Endothelial cell of umbilical vein (primary cell): ENCODE measurements around the gene TMEM11. TPM values are rescaled to one million over a fixed set of nuclear protein-coding genes. Genes with fewer than 3 reads are reported as not detected.

ENCODE experiments used
- BruUV-seq: library from RNA; stranded (reverse); fragments of 400-500 nt; replicated peaks from 2 replicates; lab custom pipeline; 2021; lab: Mats Ljungman, UMichigan
- CTCF ChIA-PET: fragments of 300-600, 350-600 bp; sonication (Branson Sonifier 250); formaldehyde crosslinking; loops from one replicate; lab custom pipeline; 2021; ENCODE audit warnings: antibody characterized with exemption, inconsistent platforms; lab: Charles Lee
- POLR2A ChIA-PET: fragments of 300-600, 350-600 bp; sonication (Branson Sonifier 250); formaldehyde crosslinking; loops from one replicate; lab custom pipeline; 2021; ENCODE audit warnings: antibody characterized with exemption, inconsistent platforms; lab: Charles Lee
- DNase-seq: peaks from one replicate; pipeline ENCODE4 v3.0.0-alpha.2; 2011; ENCODE audit warnings: low read depth, low spot score
- FAIRE-seq: peaks from 2 replicates; lab custom pipeline; 2011; peaks lifted over from hg19 to GRCh38; lab: Jason Lieb, UNC
- H2AFZ ChIP-seq: 2 replicates; pipeline ENCODE4 v1.6.0; 2012; ENCODE audit warnings: low read depth, low read length, control low read depth, inconsistent platforms
- H3K27ac ChIP-seq: 2 replicates; pipeline ENCODE4 v1.5.1; 2011; ENCODE audit warnings: low read depth, mild to moderate bottlenecking, control low read depth, low read length, moderate library complexity; ENCODE audit not compliant: insufficient read depth
- H3K27me3 ChIP-seq, 2 experiments: 2 replicates each; pipeline versions ENCODE4 v1.6.0 to v1.6.1; 2011; ENCODE audit warnings: low read length in 2 of 2, mixed read lengths in 1 of 2; ENCODE audit not compliant: control insufficient read depth in 2 of 2, insufficient read depth in 2 of 2
- H3K36me3 ChIP-seq, 2 experiments: 2 replicates in 1 of 2; 3 replicates in 1 of 2; pipeline ENCODE4 v1.5.1; 2011; ENCODE audit warnings: low read length in 2 of 2, mild to moderate bottlenecking in 1 of 2, moderate library complexity in 1 of 2; ENCODE audit not compliant: control insufficient read depth in 2 of 2, insufficient read depth in 2 of 2; ENCODE audit errors: extremely low read depth in 1 of 2
- H3K4me1 ChIP-seq: 3 replicates; pipeline ENCODE4 v1.5.1; 2011; ENCODE audit warnings: mild to moderate bottlenecking, low read length; ENCODE audit not compliant: control insufficient read depth, insufficient read depth; ENCODE audit errors: extremely low read depth
- H3K4me2 ChIP-seq: 2 replicates; pipeline ENCODE4 v1.6.1; 2011; ENCODE audit warnings: low read length, control low read depth, mixed read lengths; ENCODE audit not compliant: insufficient read depth
- H3K4me3 ChIP-seq, 3 experiments: fragments of 200-600 bp in 1 of 3; sonication (generic), shearing (Covaris generic) in 1 of 3; replicated peaks in 1 of 3; 2 replicates each; pipeline ENCODE4 v1.5.1; 2011 to 2016; ENCODE audit warnings: control low read depth in 3 of 3, low read length in 3 of 3, mild to moderate bottlenecking in 2 of 3, inconsistent platforms in 1 of 3, low read depth in 1 of 3, moderate library complexity in 1 of 3; ENCODE audit not compliant: insufficient read depth in 1 of 3
- H3K79me2 ChIP-seq: 2 replicates; pipeline ENCODE4 v1.6.0; 2012; ENCODE audit warnings: low read length, inconsistent platforms; ENCODE audit not compliant: control insufficient read depth, insufficient read depth
- H3K9ac ChIP-seq: replicated peaks from 2 replicates; pipeline ENCODE3; 2011; ENCODE audit warnings: low read length, control low read depth; ENCODE audit not compliant: insufficient read depth; ENCODE audit errors: extremely low read depth
- H3K9me1 ChIP-seq: replicated peaks from 3 replicates; pipeline ENCODE4 v1.6.0; 2011; ENCODE audit warnings: mild to moderate bottlenecking, low read length; ENCODE audit not compliant: control insufficient read depth, insufficient read depth; ENCODE audit errors: extremely low read depth
- H3K9me3 ChIP-seq: replicated peaks from 2 replicates; pipeline ENCODE4 v1.5.1; 2012; ENCODE audit warnings: low read length, inconsistent platforms; ENCODE audit not compliant: control insufficient read depth, insufficient read depth
- H4K20me1 ChIP-seq: replicated peaks from 2 replicates; pipeline ENCODE3; 2011; ENCODE audit warnings: mild to moderate bottlenecking, low read length; ENCODE audit not compliant: control insufficient read depth, insufficient read depth; ENCODE audit errors: extremely low read depth
- EZH2 ChIP-seq: IDR thresholded peaks from 2 replicates; pipeline ENCODE4 v1.6.1; 2012; ENCODE audit warnings: borderline replicate concordance, low read depth, mild to moderate bottlenecking, moderate library complexity, low read length, inconsistent platforms; ENCODE audit not compliant: severe bottlenecking
- FOS ChIP-seq: IDR thresholded peaks from 2 replicates; pipeline ENCODE4 v1.6.1; 2011; ENCODE audit warnings: mild to moderate bottlenecking, low read length, moderate library complexity, borderline replicate concordance; ENCODE audit not compliant: insufficient read depth
- GATA2 ChIP-seq: IDR thresholded peaks from 2 replicates; pipeline ENCODE4 v1.7.0; 2011; ENCODE audit warnings: low read depth, mild to moderate bottlenecking, moderate library complexity, mixed read lengths, low read length; ENCODE audit not compliant: insufficient read length, insufficient read depth
- JUN ChIP-seq: IDR thresholded peaks from 2 replicates; pipeline ENCODE4 v1.6.1; 2011; ENCODE audit warnings: borderline replicate concordance, low read depth; ENCODE audit not compliant: insufficient read length, insufficient read depth
- MAX ChIP-seq: IDR thresholded peaks from 2 replicates; pipeline ENCODE4 v1.6.1; 2011; ENCODE audit not compliant: insufficient read depth, insufficient read length
- MYC ChIP-seq: IDR thresholded peaks from one replicate; pipeline ENCODE4 v1.6.1; 2011; ENCODE audit warnings: mild to moderate bottlenecking, low read depth, low read length
- POLR2A ChIP-seq: IDR thresholded peaks from 2 replicates; pipeline ENCODE4 v1.6.1; 2012; ENCODE audit warnings: low read depth, mild to moderate bottlenecking, control low read depth, low read length
- POLR2AphosphoS5 ChIP-seq: IDR thresholded peaks from 2 replicates; pipeline ENCODE4 v1.6.1; 2012; ENCODE audit warnings: low read depth, mild to moderate bottlenecking, control low read depth, low read length, moderate library complexity; ENCODE audit not compliant: insufficient read depth
- dilution Hi-C: fragments of 300-500 bp; cut with MboI; formaldehyde crosslinking; loops from one replicate; pipeline ENCODE4 v1.15.0; 2019; ENCODE audit warnings: low sequenced_read_pairs; ENCODE audit not compliant: extremely low pct_ligation_motif_present
- intact Hi-C: fragments of 100-400 bp; cut with micrococcal nuclease; formaldehyde crosslinking; loops from one replicate; pipeline ENCODE4 v1.10.0; 2022
- polyA plus RNA-seq, 4 experiments: library from polyadenylated mRNA; depleted of rRNA in 3 of 4; stranded (reverse) in 3 of 4; unstranded in 1 of 4; fragments of >200 nt; gene quantifications; 2 replicates each; pipeline versions ENCODE4 v1.2.1 to v1.2.3, GENCODE V29; 2011 to 2012; ENCODE audit warnings: missing spikeins in 1 of 4
- total RNA-seq: library from RNA; stranded (reverse); gene quantifications from 2 replicates; pipeline ENCODE4 v1.2.3, GENCODE V29; 2021
- TF ChIP-seq, protein P1 (sequence below), 2 donors: IDR thresholded peaks; 1 replicate in 1 of 2; 2 replicates in 1 of 2; pipeline ENCODE4 v1.5.1; 2011; ENCODE audit warnings: low read length in 2 of 2, mild to moderate bottlenecking in 2 of 2, moderate library complexity in 2 of 2, control low read depth in 1 of 2, inconsistent platforms in 1 of 2, low read depth in 1 of 2; ENCODE audit not compliant: insufficient read depth in 1 of 2; ENCODE audit errors: extremely low read depth in 1 of 2

TMEM11 gene
- total and polyA plus RNA-seq, 2 donors (not counting 3 experiments of a cell fraction or from before 2014, with no cell fraction given) = 27.4 to 79.9 TPM

- no peaks in the 10 kb centered on the region for H3K9me3 ChIP-seq
- dilution Hi-C loops = no loop called here
- no TSS peak for BruUV-seq
- H3K4me2 ChIP-seq = no peak overlapping the region
- DNase-seq = no peak
- peaks cover 85% of the 10 kb centered on the region for H3K79me2 ChIP-seq
- TF ChIP-seq EZH2 (no peak), JUN (no peak), MYC (no peak), GATA2 (no peak), POLR2AphosphoS5 (no peak), POLR2A (no peak), MAX (no peak), FOS (no peak)
- TF ChIP-seq, protein P1, sequence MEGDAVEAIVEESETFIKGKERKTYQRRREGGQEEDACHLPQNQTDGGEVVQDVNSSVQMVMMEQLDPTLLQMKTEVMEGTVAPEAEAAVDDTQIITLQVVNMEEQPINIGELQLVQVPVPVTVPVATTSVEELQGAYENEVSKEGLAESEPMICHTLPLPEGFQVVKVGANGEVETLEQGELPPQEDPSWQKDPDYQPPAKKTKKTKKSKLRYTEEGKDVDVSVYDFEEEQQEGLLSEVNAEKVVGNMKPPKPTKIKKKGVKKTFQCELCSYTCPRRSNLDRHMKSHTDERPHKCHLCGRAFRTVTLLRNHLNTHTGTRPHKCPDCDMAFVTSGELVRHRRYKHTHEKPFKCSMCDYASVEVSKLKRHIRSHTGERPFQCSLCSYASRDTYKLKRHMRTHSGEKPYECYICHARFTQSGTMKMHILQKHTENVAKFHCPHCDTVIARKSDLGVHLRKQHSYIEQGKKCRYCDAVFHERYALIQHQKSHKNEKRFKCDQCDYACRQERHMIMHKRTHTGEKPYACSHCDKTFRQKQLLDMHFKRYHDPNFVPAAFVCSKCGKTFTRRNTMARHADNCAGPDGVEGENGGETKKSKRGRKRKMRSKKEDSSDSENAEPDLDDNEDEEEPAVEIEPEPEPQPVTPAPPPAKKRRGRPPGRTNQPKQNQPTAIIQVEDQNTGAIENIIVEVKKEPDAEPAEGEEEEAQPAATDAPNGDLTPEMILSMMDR (IDR thresholded peaks at IDR 0.05; ENCODE audit: extremely low read depth in 1 of 2, insufficient read depth in 1 of 2, low read depth in 1 of 2, low read length in 2 of 2) = no peak
- H4K20me1 ChIP-seq = no peaks in the 10 kb centered on the region
- peaks cover 2 to 10% of the 10 kb centered on the region in 2 experiments for H3K36me3 ChIP-seq
- H3K4me3 ChIP-seq = no peak overlapping the region
- no peak overlapping the region for H2AFZ ChIP-seq
- no peaks in the 10 kb centered on the region for H3K27me3 ChIP-seq
- H3K9ac ChIP-seq = no peak overlapping the region
- intact Hi-C loops = loop anchor here (10.0 kb wide), 1 partner anchor 46 kb away; no protein-coding TSS in a partner anchor
- no peak for FAIRE-seq
- POLR2A ChIA-PET = no interaction called here
- no peak overlapping the region for H3K27ac ChIP-seq
- peaks cover 19% of the 10 kb centered on the region for H3K4me1 ChIP-seq
- CTCF ChIA-PET = interaction anchor here (4.5 kb wide), 1 partner anchor 82 kb away, joined by 35 read pairs; no protein-coding TSS in a partner anchor
- no peaks in the 10 kb centered on the region for H3K9me1 ChIP-seq
Observed at GRCh38 chr17:21210411-21211076, 3.4 kb downstream of the TMEM11 start.
